IPS-18c (cell line): ENCODE results near the gene NHSL1.
"Not testable (repeated sequence)": the region's sequence is repeated elsewhere in the genome, so short reads cannot be mapped to it uniquely, and the experiment has no call there.

Experiments used
- H3K4me3 ChIP-seq: 2 replicates; pipeline ENCODE4 v1.7.0; 2013; ENCODE audit warnings: low read depth, mild to moderate bottlenecking, low read length, moderate library complexity; ENCODE audit not compliant: insufficient read depth
- H3K9me3 ChIP-seq: one replicate; pipeline ENCODE4 v1.6.1; 2013; ENCODE audit warnings: mild to moderate bottlenecking, low read length, moderate library complexity; ENCODE audit not compliant: control insufficient read depth, insufficient read depth

NHSL1 gene

DNA sequence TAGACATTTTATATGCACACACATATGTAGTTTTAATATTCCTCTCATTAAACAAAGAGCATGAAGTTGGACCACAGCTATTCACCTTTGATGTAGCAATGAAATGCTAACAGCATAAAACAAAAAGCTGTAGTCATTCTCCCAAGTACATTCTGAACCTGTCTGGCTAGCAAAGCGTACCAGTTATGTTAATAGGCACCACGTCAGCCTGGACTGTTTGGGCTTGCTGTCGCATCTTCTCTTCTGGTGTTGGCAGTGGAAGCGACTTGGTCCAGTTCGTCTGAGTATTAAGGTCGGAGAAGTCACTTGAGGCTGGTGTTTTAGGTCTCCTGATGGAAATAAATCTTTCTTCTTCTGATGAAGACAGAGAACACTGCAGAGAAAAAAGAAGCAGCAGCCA, 52.5 kb downstream of the NHSL1 start:
- Histone ChIP-seq H3K4me3 (no peak overlapping the region), H3K9me3 (no peaks in the 10 kb centered on the region)

- no peaks in the 10 kb centered on the region for H3K9me3 ChIP-seq
- H3K4me3 ChIP-seq: no peak overlapping the region
Measured at GRCh38 chr6:138443979-138444378, 55.3 kb downstream of the NHSL1 start.

DNA sequence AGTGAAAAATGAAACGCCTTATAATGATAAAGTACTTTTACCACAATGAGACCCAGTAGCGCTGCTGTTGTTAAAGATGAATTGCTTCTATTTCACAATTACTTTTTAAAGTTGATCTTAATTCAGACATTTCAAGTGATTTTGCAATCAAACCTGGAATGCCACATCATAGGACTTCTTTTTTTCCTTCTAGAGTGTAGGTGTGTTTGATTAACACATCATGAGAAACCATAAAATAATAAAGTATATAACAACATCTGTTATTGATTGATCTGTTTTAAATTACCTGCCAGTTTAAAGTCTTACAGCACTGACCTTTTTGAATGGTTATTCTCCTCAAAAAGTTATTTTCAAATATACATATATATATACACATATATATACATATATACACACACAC, 56.6 kb downstream of the NHSL1 start:
- no peaks in the 10 kb centered on the region for H3K9me3 ChIP-seq
- no peak overlapping the region for H3K4me3 ChIP-seq

DNA sequence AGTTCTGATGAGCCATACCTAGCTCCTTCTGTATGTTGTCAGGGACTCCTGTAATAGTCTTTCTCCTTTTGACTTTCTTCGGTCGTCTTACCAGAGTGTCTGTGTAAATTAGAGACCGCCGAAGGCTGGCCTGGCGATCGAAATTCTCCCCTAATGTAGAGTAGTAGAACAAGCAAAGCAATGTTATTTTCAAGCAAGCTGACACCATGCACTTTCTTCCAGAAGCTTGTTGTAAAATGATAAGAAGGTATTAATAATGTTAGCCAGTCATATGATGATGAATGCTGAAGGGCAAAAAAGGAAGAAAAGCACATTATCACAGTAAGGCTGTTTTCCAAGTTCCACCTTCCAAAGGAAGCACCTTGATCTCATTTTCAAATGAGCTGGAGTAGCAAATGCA, 57.3 kb downstream of the NHSL1 start:
- H3K4me3 ChIP-seq: no peak overlapping the region
- no peaks in the 10 kb centered on the region for H3K9me3 ChIP-seq

DNA sequence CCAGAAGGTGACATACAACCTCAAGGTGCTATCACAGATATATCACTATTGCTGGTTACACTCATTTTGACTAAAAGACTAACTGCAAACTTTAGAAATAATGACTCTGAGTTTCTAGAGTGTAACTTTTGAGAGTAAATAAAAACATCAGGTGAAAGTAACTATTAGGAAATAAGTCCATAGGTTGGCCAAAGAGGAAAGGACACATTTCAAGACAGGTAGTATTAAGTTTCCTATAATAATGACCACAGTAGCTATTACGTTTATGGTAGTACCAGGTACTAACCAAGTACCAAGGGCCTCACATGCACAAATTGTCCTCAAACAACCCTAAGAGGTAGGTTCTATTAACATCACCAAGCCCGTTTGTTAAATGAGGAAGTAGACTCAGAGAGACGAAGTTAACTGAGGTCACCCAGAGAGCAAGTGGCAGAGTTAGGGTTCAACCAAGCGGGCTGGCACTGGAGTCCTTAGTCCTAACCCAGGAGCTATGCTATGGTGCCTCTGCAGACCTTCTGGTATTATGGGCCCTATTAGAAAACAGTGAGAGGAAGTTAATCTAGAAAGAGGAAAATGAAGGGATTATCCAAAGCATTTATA, 58.4 kb downstream of the NHSL1 start:
- no peak overlapping the region for H3K4me3 ChIP-seq
- no peaks in the 10 kb centered on the region for H3K9me3 ChIP-seq

DNA sequence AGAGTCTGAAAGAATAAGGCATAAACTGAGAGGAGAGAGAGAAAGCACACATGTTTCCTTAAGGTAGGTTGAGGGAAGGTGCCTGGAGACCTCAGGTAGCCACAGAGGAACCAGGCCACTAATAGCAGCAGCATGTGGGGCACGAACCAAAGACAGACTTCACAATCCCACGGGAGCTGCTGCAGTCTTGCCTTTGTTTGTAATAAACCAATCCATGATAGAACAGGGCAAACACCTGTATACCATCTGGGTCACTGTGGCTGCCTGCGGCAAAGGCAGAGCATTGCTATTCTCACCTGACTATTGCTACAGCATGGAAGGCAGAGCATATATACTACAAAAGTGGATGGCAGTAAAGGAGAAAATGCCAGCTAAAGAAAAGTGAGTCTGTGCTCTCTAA, 59.0 kb downstream of the NHSL1 start:
- H3K9me3 ChIP-seq: no peaks in the 10 kb centered on the region
- no peak overlapping the region for H3K4me3 ChIP-seq

DNA sequence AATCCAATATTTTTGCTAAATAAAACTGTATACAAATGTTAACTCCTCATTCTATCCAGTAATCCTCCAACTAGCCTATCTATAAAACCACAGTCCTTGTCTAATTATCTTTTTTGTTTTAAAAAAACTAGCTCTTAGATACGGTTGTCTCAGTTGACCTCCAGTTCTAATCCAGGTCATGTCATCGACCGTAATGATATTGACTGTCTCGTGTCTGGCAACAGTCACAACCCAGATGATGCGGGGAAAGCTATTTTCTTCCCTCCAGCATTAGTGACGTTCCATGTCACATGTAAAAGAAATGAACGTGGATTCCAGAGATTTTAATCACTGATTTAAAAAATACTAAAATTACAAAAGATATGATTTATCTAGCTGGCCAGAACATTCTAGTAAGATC, 59.7 kb downstream of the NHSL1 start:
- H3K9me3 ChIP-seq: no peaks in the 10 kb centered on the region

GRCh38 chr6:138434925-138435324, 64.4 kb downstream of the NHSL1 start:
- H3K9me3 ChIP-seq: no peaks in the 10 kb centered on the region
- H3K4me3 ChIP-seq: no peak overlapping the region

More for the DNA sequence above, 59.7 kb downstream of the NHSL1 start:
- no peak overlapping the region for H3K4me3 ChIP-seq

DNA sequence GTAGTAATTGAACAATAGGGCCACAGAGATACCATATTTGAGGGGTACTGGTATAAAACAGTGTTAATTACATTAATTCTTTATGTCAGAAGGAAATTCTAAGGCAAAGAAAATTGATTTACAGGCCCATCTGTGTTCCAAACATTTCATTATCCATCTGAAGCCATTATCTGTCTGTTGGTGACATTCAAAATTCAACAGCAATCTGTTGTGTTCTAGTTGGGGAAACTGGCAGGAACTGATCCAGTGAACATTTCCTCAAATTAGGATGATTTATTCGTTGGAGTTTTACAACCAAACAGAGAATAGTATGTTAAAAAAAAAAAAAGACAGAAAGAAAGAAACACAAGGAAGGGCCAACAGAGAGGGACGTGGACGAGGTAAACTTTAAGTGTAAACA, 65.2 kb downstream of the NHSL1 start:
- Histone ChIP-seq H3K4me3 (no peak overlapping the region), H3K9me3 (no peaks in the 10 kb centered on the region)

- H3K4me3 ChIP-seq: no peak overlapping the region
- H3K9me3 ChIP-seq: no peaks in the 10 kb centered on the region
Measured at GRCh38 chr6:138432063-138432356, 67.3 kb downstream of the NHSL1 start.

- H3K4me3 ChIP-seq: no peak overlapping the region
- H3K9me3 ChIP-seq: no peaks in the 10 kb centered on the region
Measured at GRCh38 chr6:138431256-138432062, 67.8 kb downstream of the NHSL1 start.

GRCh38 chr6:138430361-138431145, 68.7 kb downstream of the NHSL1 start:
- Histone ChIP-seq H3K9me3 (no peaks in the 10 kb centered on the region), H3K4me3 (no peak overlapping the region)

GRCh38 chr6:138429761-138430160, 69.5 kb downstream of the NHSL1 start:
- Histone ChIP-seq H3K4me3 (no peak overlapping the region), H3K9me3 (no peaks in the 10 kb centered on the region)

GRCh38 chr6:138428944-138429598, 70.2 kb downstream of the NHSL1 start:
- Histone ChIP-seq H3K9me3 (peaks cover under 1% of the 10 kb centered on the region), H3K4me3 (no peak overlapping the region)

GRCh38 chr6:138427701-138428100, 71.6 kb downstream of the NHSL1 start:
- H3K9me3 ChIP-seq: peaks cover 2% of the 10 kb centered on the region
- H3K4me3 ChIP-seq: no peak overlapping the region

GRCh38 chr6:138426500-138427123, 72.7 kb downstream of the NHSL1 start:
- no peak overlapping the region for H3K4me3 ChIP-seq
- peaks cover 2% of the 10 kb centered on the region for H3K9me3 ChIP-seq

GRCh38 chr6:138425256-138425655, 74.0 kb downstream of the NHSL1 start:
- H3K4me3 ChIP-seq, H3K9me3 ChIP-seq: not testable (repeated sequence)
